Gastrocnemius medialis (tissue), 4 donors: ENCODE data around the gene LDAF1.

ENCODE experiments used
- CTCF ChIP-seq, 5 experiments: fragments of 450-650 bp in 3 of 5; fragments of 200-600 bp in 2 of 5; sonication (generic) in 2 of 5; IDR thresholded peaks in 4 of 5; conservative IDR thresholded peaks in 1 of 5; 1 replicate in 4 of 5; 2 replicates in 1 of 5; pipeline ENCODE4 v1.5.1; 2016 to 2019; ENCODE audit warnings: antibody characterized with exemption in 5 of 5, mild to moderate bottlenecking in 3 of 5, moderate library complexity in 3 of 5
- POLR2A ChIP-seq, 2 donors: fragments of 450-650 bp; IDR thresholded peaks; one replicate each; pipeline ENCODE4 v1.6.1; 2017; ENCODE audit warnings: antibody characterized with exemption in 2 of 2, mild to moderate bottlenecking in 2 of 2, moderate library complexity in 2 of 2

- TF ChIP-seq CTCF (IDR thresholded peaks at IDR 0.05 in 4 of 5, conservative IDR thresholded peaks at IDR 0.05 in 1 of 5) (no peak), POLR2A (IDR thresholded peaks at IDR 0.05) (no peak)
These were observed 27.3 kb downstream of the LDAF1 start for GRCh38 chr16:21185659-21186325.
